ENCODE measurements around the gene CORO1C. TPM values are rescaled to one million over a fixed set of nuclear protein-coding genes. Genes with fewer than 3 reads are reported as not detected.

The CORO1C gene
- total RNA-seq, 3 donors from 2014 or later (not counting 1 experiment from before 2014, with no cell fraction given), result 28.9 to 43.5 (median 36.0) TPM

DNA sequence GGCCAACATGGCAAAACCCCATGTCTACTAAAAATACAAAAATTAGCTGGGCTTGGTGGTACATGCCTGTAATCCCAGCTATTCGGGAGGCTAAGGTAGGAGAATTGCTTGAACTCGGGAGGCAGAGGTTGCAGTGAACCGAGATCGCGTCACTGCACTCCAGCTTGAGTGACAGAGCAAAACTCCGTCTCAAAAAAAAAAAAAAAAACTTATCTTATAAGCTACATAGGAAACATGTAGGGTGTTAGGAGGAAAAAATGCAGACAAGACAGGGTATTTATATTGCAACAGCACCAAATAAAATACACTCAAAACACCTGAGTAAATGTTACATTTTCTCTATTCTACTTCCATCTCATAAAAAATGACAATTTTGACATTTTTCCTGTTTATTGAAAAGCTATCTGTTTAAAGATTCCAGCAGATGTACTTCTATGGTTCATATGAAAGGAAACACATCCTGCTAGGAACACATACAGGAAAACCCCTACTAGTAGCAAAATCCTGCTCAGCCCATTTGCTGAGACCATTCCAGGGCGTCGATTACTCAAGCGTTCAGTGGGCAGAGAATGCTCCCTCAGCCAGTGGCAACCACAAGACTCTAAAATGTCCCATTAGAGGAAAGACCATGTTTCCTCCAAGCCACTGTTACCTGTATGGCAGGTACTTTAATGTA lies 19.7 kb downstream of the CORO1C start:
- TF ChIP-seq, protein P1, sequence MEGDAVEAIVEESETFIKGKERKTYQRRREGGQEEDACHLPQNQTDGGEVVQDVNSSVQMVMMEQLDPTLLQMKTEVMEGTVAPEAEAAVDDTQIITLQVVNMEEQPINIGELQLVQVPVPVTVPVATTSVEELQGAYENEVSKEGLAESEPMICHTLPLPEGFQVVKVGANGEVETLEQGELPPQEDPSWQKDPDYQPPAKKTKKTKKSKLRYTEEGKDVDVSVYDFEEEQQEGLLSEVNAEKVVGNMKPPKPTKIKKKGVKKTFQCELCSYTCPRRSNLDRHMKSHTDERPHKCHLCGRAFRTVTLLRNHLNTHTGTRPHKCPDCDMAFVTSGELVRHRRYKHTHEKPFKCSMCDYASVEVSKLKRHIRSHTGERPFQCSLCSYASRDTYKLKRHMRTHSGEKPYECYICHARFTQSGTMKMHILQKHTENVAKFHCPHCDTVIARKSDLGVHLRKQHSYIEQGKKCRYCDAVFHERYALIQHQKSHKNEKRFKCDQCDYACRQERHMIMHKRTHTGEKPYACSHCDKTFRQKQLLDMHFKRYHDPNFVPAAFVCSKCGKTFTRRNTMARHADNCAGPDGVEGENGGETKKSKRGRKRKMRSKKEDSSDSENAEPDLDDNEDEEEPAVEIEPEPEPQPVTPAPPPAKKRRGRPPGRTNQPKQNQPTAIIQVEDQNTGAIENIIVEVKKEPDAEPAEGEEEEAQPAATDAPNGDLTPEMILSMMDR (IDR thresholded peaks at IDR 0.05), result no peak
- DNase-seq (no peak), ATAC-seq (no peak)
- no peaks in the 10 kb centered on the region for H3K36me3 ChIP-seq (ENCODE audit: control insufficient read depth, insufficient read depth, low read length)
- H3K4me1 ChIP-seq (ENCODE audit: control insufficient read depth, insufficient read depth, low read length), result peaks cover 3% of the 10 kb centered on the region
- no peaks in the 10 kb centered on the region for H3K27me3 ChIP-seq (ENCODE audit: control insufficient read depth, insufficient read depth, low read length)
- Mint-ChIP-seq H3K36me3 (no peaks in the 10 kb centered on the region), H3K27me3 (ENCODE audit: low read depth in 2 of 2) (no peaks in the 10 kb centered on the region), H3K9me3 (no peaks in the 10 kb centered on the region), H3K4me3 (no peak overlapping the region), H3K27ac (no peak overlapping the region), H3K4me1 (peaks cover 2 to 12% of the 10 kb centered on the region in 2 donors)
- H3K9me3 ChIP-seq (ENCODE audit: control insufficient read depth, insufficient read depth, low read length), result no peaks in the 10 kb centered on the region
- no peak overlapping the region for H3K4me3 ChIP-seq (ENCODE audit: low read length)
- H3K27ac ChIP-seq (ENCODE audit: low read length), result no peak overlapping the region
- intact Hi-C loops (cut with micrococcal nuclease), result no loop called here
- WGBS (ENCODE audit: insufficient coverage), result 97% methylated on average over 5 of the region's 9 CpGs

DNA sequence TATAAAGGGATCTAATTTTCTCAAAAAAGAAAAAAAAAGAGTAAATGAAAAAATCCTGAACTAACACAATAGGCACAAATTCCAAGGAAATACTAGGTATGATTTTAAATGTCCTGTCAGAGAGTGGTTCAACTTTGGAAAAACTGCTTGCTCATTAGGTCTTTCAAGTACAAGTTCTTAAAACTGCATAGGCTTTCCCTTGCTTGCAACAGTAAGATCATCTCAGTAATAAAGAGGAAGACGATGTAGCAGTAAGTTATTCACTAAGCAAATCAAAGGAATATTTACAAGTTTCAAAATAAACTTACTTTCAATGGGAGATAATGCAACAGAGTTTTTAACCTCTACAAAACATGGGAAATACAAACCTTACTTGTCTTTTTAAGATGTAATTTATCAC lies 21.6 kb downstream of the CORO1C start:
- no peak for DNase-seq
- no peaks in the 10 kb centered on the region for H3K36me3 Mint-ChIP-seq
- no peak for ATAC-seq
- no CpG with 5 or more reads among the region's 1 CpG for WGBS (ENCODE audit: insufficient coverage)
- no peaks in the 10 kb centered on the region for H3K36me3 ChIP-seq (ENCODE audit: control insufficient read depth, insufficient read depth, low read length)
- H3K27ac ChIP-seq (ENCODE audit: low read length), result no peak overlapping the region
- intact Hi-C loops (cut with micrococcal nuclease), result no loop called here
- no peaks in the 10 kb centered on the region for H3K27me3 ChIP-seq (ENCODE audit: control insufficient read depth, insufficient read depth, low read length)
- H3K4me3 Mint-ChIP-seq, result no peak overlapping the region
- no peak overlapping the region for H3K4me3 ChIP-seq (ENCODE audit: low read length)
- no peak overlapping the region for H3K27ac Mint-ChIP-seq
- H3K4me1 Mint-ChIP-seq, result peaks cover 2 to 9% of the 10 kb centered on the region in 2 donors
- H3K4me1 ChIP-seq (ENCODE audit: control insufficient read depth, insufficient read depth, low read length), result peaks cover 3% of the 10 kb centered on the region
- H3K9me3 Mint-ChIP-seq, result no peaks in the 10 kb centered on the region
- H3K27me3 Mint-ChIP-seq (ENCODE audit: low read depth in 2 of 2), result no peaks in the 10 kb centered on the region
- H3K9me3 ChIP-seq (ENCODE audit: control insufficient read depth, insufficient read depth, low read length), result no peaks in the 10 kb centered on the region
- TF ChIP-seq, protein P1 (IDR thresholded peaks at IDR 0.05), result no peak

GRCh38 chr12:108704527-108704926 lies 26.8 kb downstream of the CORO1C start:
- Histone ChIP-seq H3K27ac (ENCODE audit: low read length) (no peak overlapping the region), H3K27me3 (ENCODE audit: control insufficient read depth, insufficient read depth, low read length) (no peaks in the 10 kb centered on the region), H3K4me1 (ENCODE audit: control insufficient read depth, insufficient read depth, low read length) (peaks cover 5% of the 10 kb centered on the region), H3K9me3 (ENCODE audit: control insufficient read depth, insufficient read depth, low read length) (no peaks in the 10 kb centered on the region), H3K36me3 (ENCODE audit: control insufficient read depth, insufficient read depth, low read length) (peaks cover 3% of the 10 kb centered on the region), H3K4me3 (ENCODE audit: low read length) (no peak overlapping the region)
- TF ChIP-seq, protein P1 (IDR thresholded peaks at IDR 0.05), result no peak
- DNase-seq (no peak), ATAC-seq (no peak)
- no peaks in the 10 kb centered on the region for H3K27me3 Mint-ChIP-seq (ENCODE audit: low read depth in 2 of 2)
- 88% methylated on average over 5 of the region's 5 CpGs for WGBS (ENCODE audit: insufficient coverage)
- intact Hi-C loops (cut with micrococcal nuclease), result no loop called here
- no peak overlapping the region for H3K27ac Mint-ChIP-seq
- H3K9me3 Mint-ChIP-seq, result no peaks in the 10 kb centered on the region
- no peak overlapping the region for H3K4me3 Mint-ChIP-seq
- peaks cover 23 to 24% of the 10 kb centered on the region in 2 donors for H3K4me1 Mint-ChIP-seq
- peaks cover 8% of the 10 kb centered on the region for H3K36me3 Mint-ChIP-seq

Data from natural killer cell (primary cell).